Neural progenitor cell (in vitro differentiated cells): ENCODE results near the gene CCDC107. TPM values are rescaled to one million over a fixed set of nuclear protein-coding genes. Genes with fewer than 3 reads are reported as not detected.

ENCODE experiments used
- DNase-seq: peaks from one replicate; pipeline ENCODE4 v3.0.0-alpha.2; 2016; ENCODE audit warnings: low spot score
- H2AFZ ChIP-seq: fragments of 200-600 bp; sonication (generic); replicated peaks from 2 replicates; pipeline ENCODE4 v1.6.1; 2016; ENCODE audit warnings: antibody characterized with exemption
- H3F3A ChIP-seq: fragments of 200-600 bp; sonication (generic); 2 replicates; pipeline ENCODE4 v1.6.1; 2016; ENCODE audit warnings: antibody characterized with exemption, low read depth
- H3K27ac ChIP-seq: fragments of 200-600 bp; sonication (generic); 2 replicates; pipeline ENCODE4 v1.5.1; 2016; ENCODE audit warnings: mild to moderate bottlenecking
- H3K27me3 ChIP-seq: fragments of 200-600 bp; sonication (generic); 2 replicates; pipeline ENCODE4 v1.6.1; 2016; ENCODE audit warnings: mild to moderate bottlenecking, moderate library complexity
- H3K36me3 ChIP-seq: fragments of 200-600 bp; sonication (generic); 2 replicates; pipeline ENCODE4 v1.5.1; 2016
- H3K4me1 ChIP-seq: fragments of 200-600 bp; sonication (generic); 2 replicates; pipeline ENCODE4 v1.6.1; 2016; ENCODE audit warnings: mixed run types
- H3K4me2 ChIP-seq: fragments of 200-600 bp; sonication (generic); 2 replicates; pipeline ENCODE4 v1.6.1; 2016
- H3K4me3 ChIP-seq: fragments of 200-600 bp; sonication (generic); 2 replicates; pipeline ENCODE4 v1.5.1; 2016
- H3K79me2 ChIP-seq: fragments of 200-600 bp; sonication (generic); 2 replicates; pipeline ENCODE4 v1.6.1; 2016; ENCODE audit warnings: low read depth
- H3K9ac ChIP-seq: fragments of 200-600 bp; sonication (generic); 2 replicates; pipeline ENCODE4 v1.6.1; 2016
- H3K9me3 ChIP-seq: fragments of 200-600 bp; sonication (generic); 2 replicates; pipeline ENCODE4 v1.5.1; 2016; ENCODE audit warnings: low read depth
- H4K20me1 ChIP-seq: fragments of 200-600 bp; sonication (generic); 2 replicates; pipeline ENCODE4 v1.6.1; 2016; ENCODE audit warnings: low read depth
- H3K27ac Mint-ChIP-seq: 3 replicates; pipeline ENCODE4 v1.8.0; 2021; ENCODE audit warnings: mixed read lengths
- H3K27me3 Mint-ChIP-seq: 2 replicates; pipeline ENCODE4 v1.8.0; 2022; ENCODE audit warnings: low read depth, mild to moderate bottlenecking, inconsistent platforms, moderate library complexity, mixed read lengths; ENCODE audit not compliant: insufficient read depth
- H3K36me3 Mint-ChIP-seq: 3 replicates; pipeline ENCODE4 v1.8.0; 2021; ENCODE audit warnings: mixed read lengths
- H3K4me1 Mint-ChIP-seq: 3 replicates; pipeline ENCODE4 v1.8.0; 2021; ENCODE audit warnings: mixed read lengths
- H3K4me3 Mint-ChIP-seq: 3 replicates; pipeline ENCODE4 v1.8.0; 2021; ENCODE audit warnings: mild to moderate bottlenecking, moderate library complexity, mixed read lengths
- H3K9me3 Mint-ChIP-seq: 3 replicates; pipeline ENCODE4 v1.8.0; 2020; ENCODE audit warnings: mixed read lengths
- CTCF ChIP-seq: fragments of 200-600 bp; sonication (generic); IDR thresholded peaks from 2 replicates; pipeline ENCODE4 v1.5.1; 2017; ENCODE audit warnings: antibody characterized with exemption, mild to moderate bottlenecking
- EZH2 ChIP-seq: fragments of 200-600 bp; sonication (generic); IDR thresholded peaks from 2 replicates; pipeline ENCODE4 v1.6.1; 2017; ENCODE audit warnings: antibody characterized with exemption, mild to moderate bottlenecking, moderate library complexity
- EZH2phosphoT487 ChIP-seq: fragments of 200-600 bp; sonication (generic); IDR thresholded peaks from 2 replicates; pipeline ENCODE4 v1.6.1; 2017; ENCODE audit warnings: antibody characterized with exemption
- total RNA-seq: library from RNA; depleted of rRNA; stranded (reverse); fragments of >200 nt; gene quantifications from 2 replicates; pipeline ENCODE4 v1.2.3, GENCODE V29; 2015; ENCODE audit warnings: low replicate concordance

The CCDC107 gene
- total RNA-seq, 1 donor from 2014 or later, result 3.8 TPM

GRCh38 chr9:35660966-35661415 lies 2.9 kb downstream of the CCDC107 start:
- H3K36me3 Mint-ChIP-seq, result peaks cover 29% of the 10 kb centered on the region
- no peak overlapping the region for H2AFZ ChIP-seq
- no peak overlapping the region for H3K4me3 ChIP-seq
- peaks cover 10% of the 10 kb centered on the region for H4K20me1 ChIP-seq
- peaks cover 53% of the 10 kb centered on the region for H3F3A ChIP-seq
- H3K9me3 Mint-ChIP-seq, result peaks cover 3% of the 10 kb centered on the region
- no peaks in the 10 kb centered on the region for H3K36me3 ChIP-seq
- peaks cover 28% of the 10 kb centered on the region for H3K79me2 ChIP-seq
- no peak overlapping the region for H3K4me2 ChIP-seq
- peaks cover 15% of the 10 kb centered on the region for H3K27me3 Mint-ChIP-seq
- peak; percentile 36 for DNase-seq
- H3K27ac ChIP-seq, result no peak overlapping the region
- peaks cover 14% of the 10 kb centered on the region for H3K4me1 ChIP-seq
- peaks cover 65% of the 10 kb centered on the region for H3K4me1 Mint-ChIP-seq
- TF ChIP-seq EZH2 (no peak), EZH2phosphoT487 (no peak), CTCF (peak; percentile 38)
- H3K9me3 ChIP-seq, result no peaks in the 10 kb centered on the region
- H3K27me3 ChIP-seq, result peaks cover 13% of the 10 kb centered on the region
- peak overlapping the region; percentile 50 for H3K27ac Mint-ChIP-seq
- H3K9ac ChIP-seq, result no peak overlapping the region
- H3K4me3 Mint-ChIP-seq, result peak overlapping the region; percentile 60

GRCh38 chr9:35661756-35662350 lies 3.8 kb downstream of the CCDC107 start:
- peaks cover 20% of the 10 kb centered on the region for H3K27me3 Mint-ChIP-seq
- no peak for TF ChIP-seq EZH2phosphoT487
- no peak for TF ChIP-seq CTCF
- no peak for TF ChIP-seq EZH2
- peaks cover 3% of the 10 kb centered on the region for H3K9me3 Mint-ChIP-seq
- no peaks in the 10 kb centered on the region for H3K36me3 ChIP-seq
- H3F3A ChIP-seq, result peaks cover 48% of the 10 kb centered on the region
- no peak overlapping the region for H3K4me2 ChIP-seq
- peak overlapping the region; percentile 46 for H3K4me3 Mint-ChIP-seq
- peaks cover 4% of the 10 kb centered on the region for H3K27me3 ChIP-seq
- no peak overlapping the region for H3K27ac ChIP-seq
- H3K4me3 ChIP-seq, result no peak overlapping the region
- no peak overlapping the region for H3K9ac ChIP-seq
- peaks cover 59% of the 10 kb centered on the region for H3K4me1 Mint-ChIP-seq
- peaks cover 10% of the 10 kb centered on the region for H4K20me1 ChIP-seq
- H2AFZ ChIP-seq, result no peak overlapping the region
- no peak for DNase-seq
- no peaks in the 10 kb centered on the region for H3K9me3 ChIP-seq
- H3K27ac Mint-ChIP-seq, result no peak overlapping the region
- peaks cover 29% of the 10 kb centered on the region for H3K36me3 Mint-ChIP-seq
- peaks cover 28% of the 10 kb centered on the region for H3K79me2 ChIP-seq
- H3K4me1 ChIP-seq, result peaks cover 14% of the 10 kb centered on the region

GRCh38 chr9:35662437-35662836 lies 4.3 kb downstream of the CCDC107 start:
- Histone ChIP-seq H3K79me2 (peaks cover 28% of the 10 kb centered on the region), H2AFZ (no peak overlapping the region), H4K20me1 (peaks cover 10% of the 10 kb centered on the region), H3K4me3 (no peak overlapping the region), H3K4me1 (peaks cover 14% of the 10 kb centered on the region), H3K9me3 (no peaks in the 10 kb centered on the region), H3K27ac (no peak overlapping the region), H3K9ac (no peak overlapping the region), H3K4me2 (no peak overlapping the region), H3K27me3 (no peaks in the 10 kb centered on the region), H3F3A (peaks cover 42% of the 10 kb centered on the region), H3K36me3 (no peaks in the 10 kb centered on the region)
- DNase-seq, result no peak
- TF ChIP-seq CTCF, result no peak
- TF ChIP-seq EZH2, result no peak
- TF ChIP-seq EZH2phosphoT487, result no peak
- Mint-ChIP-seq H3K36me3 (peaks cover 29% of the 10 kb centered on the region), H3K4me1 (peaks cover 54% of the 10 kb centered on the region), H3K9me3 (peaks cover 3% of the 10 kb centered on the region), H3K4me3 (peak overlapping the region; percentile 14), H3K27ac (no peak overlapping the region), H3K27me3 (peaks cover 16% of the 10 kb centered on the region)
